ENCODE measurements around the gene CDKL2.
A peak's percentile ranks its signal among the peaks of the same experiment; 100 is the strongest.

The CDKL2 gene

DNA sequence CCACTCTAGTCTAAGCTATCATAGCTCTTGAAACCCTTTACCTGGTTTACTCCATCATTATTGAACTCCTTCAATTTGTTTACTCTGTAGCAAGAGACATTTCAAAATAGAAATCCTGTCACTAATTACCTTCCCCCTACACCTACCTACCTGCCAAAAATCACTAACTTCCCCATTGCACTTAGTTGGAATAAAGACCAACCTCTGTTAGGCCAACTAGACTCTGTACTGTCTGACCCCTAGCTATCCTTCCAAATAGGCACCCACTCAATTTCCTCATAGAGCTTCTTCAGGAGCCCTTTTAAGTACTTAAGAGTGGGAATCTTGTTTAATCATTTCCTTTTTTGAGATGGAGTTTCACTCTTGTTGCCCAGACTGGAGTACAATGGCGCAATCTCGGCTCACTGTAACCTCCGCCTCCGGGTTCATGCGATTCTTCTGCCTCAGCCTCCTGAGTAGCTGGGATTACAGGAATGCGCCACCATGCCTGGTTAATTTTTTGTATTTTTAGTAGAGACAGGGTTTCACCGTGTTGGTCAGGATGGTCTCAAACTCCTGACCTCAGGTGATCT lies 8.9 kb upstream of the CDKL2 start:
- no peak for DNase-seq (ENCODE audit: low spot score)

DNA sequence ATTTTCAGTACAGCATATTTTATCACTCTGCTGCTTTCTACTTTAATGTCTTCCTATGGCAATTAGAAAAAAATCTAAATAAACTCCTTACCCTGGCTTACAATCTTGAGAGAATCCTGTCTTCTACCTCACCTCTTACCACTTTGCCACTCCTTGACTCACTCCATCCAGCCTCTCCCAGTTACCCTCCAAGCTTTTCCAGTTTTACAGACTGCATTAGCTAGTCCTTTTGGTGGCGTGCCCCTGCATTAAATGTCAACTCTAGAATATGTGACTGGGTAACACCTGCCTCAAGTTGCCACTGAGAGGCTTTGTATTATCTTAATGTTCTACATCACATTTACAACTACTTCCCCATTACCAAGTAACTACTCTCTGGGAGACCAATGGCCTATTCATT lies 7.5 kb upstream of the CDKL2 start:
- DNase-seq (ENCODE audit: low spot score) = no peak

DNA sequence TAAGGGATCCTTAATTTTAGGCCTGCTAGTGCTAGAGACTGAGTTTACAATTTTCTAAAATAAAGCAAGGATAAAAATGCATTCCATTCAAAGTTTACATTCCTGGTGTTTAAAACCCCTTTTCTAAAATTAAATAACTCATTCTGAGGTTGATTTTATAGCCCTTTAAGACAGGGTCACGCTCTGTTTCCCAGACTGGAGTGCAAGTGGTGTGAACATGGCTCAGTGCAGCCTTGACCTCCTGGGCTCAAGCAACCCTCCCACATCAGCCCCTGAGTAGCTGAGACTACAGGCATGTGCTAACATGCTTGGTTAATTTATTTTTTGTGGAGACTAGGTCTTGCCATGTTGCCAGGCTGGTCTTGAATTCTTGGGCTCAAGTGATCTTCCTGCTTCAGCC lies 6.8 kb upstream of the CDKL2 start:
- no peak for DNase-seq (ENCODE audit: low spot score)

DNA sequence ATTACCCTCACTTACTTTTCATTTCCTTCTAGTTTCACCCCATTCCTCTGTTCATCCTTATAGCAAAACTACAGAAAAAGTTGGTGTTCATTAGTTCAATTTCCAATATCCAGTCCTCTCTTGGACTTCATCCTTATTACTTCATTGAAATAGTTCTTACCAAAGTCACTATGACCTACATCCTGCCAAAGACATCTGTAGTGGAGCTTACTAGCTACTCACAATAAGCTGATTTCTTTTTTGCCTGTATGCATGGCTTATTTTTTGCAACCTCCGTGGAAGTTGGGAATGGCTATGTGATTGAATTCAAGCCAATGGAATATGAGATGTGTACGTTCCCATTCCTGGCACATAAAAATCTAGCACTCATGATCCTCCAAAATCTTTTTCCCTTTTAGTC lies 4.6 kb upstream of the CDKL2 start:
- DNase-seq (ENCODE audit: low spot score) = no peak

DNA sequence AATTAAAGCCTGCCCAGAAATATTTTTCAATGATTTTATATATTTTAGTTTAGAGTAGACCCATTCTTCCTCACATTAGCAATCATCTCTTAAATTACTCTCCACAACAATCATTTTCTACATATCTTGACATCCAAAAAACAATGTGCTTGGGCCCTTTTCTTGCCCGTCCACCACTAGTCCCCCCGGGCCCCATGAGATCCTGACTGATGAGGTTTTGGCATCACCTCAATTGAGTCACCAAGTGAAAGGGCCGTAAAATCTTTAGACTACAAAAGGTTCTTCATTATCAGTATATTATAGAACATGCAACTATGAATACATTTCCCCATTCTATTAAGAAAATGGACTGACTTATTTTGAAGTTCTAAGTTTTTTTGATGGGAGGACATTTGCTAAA lies 4.0 kb upstream of the CDKL2 start:
- DNase-seq (ENCODE audit: low spot score) = no peak

DNA sequence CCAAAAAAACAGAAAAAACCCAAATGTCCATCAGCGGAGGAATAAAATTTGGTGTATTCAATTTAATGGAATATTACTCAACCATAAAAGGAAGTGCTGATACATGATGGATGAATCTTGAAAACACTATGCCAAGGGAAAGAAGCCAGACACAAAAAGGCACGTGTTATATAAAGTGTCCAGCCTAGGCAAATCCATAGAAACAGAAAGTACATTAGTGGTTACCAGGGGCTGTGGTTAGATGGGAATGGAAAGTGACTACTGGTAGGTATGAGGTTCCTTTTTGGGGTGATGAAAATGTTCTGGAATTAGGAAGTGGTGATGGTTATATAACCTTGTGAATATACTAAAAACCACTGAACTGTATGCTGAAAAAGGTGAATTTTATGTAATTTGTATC lies 3.5 kb upstream of the CDKL2 start:
- DNase-seq (ENCODE audit: low spot score) = no peak

DNA sequence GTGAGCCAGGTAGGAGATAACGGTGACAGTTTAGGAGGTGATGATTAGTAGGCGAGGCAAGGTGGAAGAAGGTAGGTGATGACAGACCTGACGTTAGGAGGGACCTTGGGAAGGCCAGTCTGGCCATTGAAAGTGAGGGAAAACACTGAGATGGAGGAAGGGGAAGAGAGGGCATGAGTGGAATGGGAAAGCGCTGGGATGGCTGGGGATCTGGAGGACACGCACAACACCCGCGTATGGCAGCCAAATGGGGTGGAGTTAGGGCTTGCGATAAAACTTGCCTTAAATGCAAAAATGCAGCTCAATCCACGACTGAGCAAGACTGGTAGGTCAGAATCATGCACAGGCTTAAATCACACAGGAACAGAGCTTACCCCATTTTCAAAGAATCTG lies 605 bp upstream of the CDKL2 start:
- peak; percentile 15 for DNase-seq (ENCODE audit: low spot score)

DNA sequence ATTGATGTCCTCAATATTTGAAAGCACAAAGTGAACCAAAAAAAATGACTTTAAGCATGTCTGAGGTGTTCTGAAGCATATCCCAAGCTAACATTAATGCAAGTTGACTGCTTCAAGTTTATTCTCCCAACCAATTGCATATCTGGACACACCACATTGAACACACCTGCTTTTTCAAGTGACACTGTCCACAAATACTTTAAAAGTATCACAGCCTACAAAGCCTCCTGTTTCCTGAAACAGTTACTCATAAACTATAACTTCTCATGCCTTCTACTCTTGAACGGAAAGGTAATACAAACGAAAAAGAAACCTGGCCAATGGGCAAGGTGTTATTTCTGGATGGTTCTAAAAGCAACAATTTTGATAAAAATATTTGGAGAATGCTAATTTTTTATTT lies 1.1 kb downstream of the CDKL2 start:
- no peak for DNase-seq (ENCODE audit: low spot score)

DNA sequence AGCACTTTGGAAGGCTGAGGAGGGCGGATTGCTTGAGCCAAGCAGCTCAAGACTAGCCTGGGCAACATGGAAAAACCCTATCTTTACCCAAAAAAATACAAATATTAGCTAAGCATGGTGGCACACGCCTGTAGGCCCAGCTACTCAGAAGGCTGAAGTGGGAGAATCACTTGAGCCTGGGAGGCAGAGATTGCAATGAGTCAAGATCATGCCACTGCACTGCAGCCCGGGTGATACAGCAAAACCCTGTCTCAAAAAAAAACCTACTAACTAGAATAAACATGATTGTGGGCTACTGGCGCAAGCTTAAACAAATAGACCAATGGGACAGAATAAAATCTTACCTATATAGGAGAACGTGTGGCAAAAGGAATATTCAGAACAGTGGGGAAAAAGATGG lies 7.3 kb downstream of the CDKL2 start:
- DNase-seq (ENCODE audit: low spot score) = no peak

DNA sequence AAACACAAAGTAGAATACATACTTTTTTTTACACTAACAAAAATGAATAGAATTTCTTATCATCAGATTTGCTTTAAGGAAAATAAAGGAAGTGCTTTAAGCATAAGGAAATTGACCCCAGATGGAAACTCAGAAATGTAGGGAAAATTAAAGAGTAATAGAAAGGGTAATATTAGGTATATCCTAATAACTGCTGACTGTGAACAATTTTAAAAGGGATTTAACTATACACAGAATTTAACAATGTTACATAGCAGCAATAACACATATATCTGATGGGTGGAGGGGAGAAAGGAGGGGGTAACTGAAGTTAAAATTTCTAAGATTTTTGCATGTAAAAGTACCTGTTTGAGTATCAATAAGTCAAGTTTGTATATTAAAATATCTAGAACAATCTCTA lies 8.6 kb downstream of the CDKL2 start:
- DNase-seq (ENCODE audit: low spot score) = no peak

DNA sequence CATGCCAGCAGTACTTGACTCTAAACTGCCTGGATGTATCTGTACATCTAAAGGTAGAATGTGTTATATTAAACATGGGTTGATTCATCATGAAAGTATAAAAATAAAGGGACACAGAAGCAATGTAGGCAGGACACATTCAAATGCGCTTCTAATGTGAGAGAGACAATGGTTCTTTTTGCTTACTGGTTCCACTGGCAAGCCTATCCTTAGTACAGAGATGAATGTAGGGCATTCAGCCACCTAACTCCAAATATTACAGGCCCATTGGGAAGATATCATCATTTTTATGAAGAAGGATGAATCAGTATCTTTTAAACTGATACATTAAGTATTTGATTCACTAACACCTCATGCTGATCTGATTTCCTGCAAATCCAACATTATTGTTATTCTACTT lies 18.0 kb downstream of the CDKL2 start:
- DNase-seq (ENCODE audit: low spot score) = no peak

DNA sequence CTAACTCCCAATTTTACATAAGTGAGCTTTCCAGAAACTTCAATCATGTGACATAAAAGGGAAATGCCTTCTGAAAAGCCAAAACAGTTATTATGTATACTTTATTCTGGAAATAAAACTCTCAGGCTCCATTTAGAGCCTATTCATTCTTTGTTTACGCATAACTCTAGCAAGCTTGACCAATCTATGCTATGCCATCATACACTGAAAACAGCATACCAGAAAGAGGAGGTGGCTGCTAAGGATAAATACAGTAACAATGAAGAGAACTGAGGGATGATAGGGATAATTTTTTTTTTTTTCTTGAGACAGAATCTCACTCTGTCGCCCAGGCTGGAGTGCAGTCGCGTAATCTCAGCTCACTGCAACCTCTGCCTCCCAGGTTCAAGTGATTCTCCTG lies 24.4 kb downstream of the CDKL2 start:
- DNase-seq (ENCODE audit: low spot score) = no peak

DNA sequence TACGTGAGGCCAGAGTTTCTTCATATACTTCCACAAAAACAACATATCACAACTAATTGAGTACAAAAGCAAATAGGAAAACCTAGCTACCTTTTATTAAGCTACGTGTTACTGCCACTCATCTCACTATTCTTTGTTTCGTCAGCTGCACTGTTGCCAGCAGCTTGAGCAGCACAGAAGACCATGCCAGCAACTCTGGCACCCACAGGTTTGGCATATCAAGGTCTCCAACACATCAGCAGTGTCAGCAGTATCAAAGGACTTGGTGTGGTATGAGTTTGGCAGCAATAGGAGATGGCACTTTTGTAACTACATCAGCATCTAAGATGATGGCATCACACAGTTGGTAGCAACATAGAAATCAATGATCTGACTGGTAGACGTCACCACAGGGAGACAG lies 30.7 kb downstream of the CDKL2 start:
- DNase-seq (ENCODE audit: low spot score) = no peak

DNA sequence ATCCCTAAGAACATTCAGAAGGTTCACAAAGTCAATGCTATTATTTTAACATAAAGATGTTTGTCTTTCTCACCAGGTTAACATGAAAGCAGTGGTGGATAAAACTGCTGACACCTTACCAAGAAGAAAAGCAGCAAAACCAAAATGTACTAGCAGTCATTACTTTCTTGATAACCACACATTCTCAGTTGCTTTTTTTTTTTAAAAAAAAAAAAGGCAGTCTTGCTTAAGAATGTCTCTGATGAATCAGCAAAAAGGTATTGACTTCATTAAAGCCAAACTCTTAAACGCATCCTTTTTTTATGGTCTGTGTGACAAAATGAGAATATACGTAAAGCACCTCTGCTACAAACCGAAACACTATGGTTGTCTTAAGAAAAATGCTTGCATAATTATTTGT lies 31.9 kb downstream of the CDKL2 start:
- no peak for DNase-seq (ENCODE audit: low spot score)

DNA sequence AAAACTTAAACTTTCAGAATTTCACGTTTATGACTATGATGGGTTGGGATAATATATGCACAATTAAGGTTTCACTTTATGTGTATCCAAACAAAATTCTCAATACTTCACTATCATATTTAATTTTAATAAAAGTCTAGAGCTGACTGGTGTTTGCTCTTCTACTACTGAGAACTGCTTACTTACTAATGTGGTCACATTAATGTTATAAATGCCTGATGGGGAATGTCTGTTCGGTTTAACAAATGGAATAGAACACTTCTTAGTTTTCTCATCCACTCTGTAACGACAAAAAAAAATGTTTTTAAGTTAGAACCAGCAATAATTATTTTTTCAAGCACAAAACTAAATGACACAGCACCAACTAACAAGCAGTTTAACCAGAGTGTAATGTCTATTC lies 34.3 kb downstream of the CDKL2 start:
- no peak for DNase-seq (ENCODE audit: low spot score)

DNA sequence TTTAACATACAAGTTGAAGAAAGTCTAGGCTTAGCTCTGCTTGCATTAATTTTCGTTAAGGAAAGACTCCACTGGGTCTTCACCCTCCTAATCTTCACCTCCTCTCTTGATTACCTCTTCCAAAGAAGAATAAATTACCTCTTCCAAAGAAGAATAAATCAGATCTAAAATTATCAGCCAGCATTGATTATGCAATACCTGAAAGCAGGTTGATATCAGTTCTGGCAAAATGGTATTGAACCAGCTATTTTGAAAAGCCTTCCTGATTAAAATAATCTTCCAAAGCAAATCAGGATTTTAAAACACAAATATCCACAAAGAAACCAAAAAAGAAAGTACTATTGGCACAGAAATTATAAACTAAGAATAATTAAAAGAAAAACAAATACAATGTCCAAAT lies 36.9 kb downstream of the CDKL2 start:
- no peak for DNase-seq (ENCODE audit: low spot score)

DNA sequence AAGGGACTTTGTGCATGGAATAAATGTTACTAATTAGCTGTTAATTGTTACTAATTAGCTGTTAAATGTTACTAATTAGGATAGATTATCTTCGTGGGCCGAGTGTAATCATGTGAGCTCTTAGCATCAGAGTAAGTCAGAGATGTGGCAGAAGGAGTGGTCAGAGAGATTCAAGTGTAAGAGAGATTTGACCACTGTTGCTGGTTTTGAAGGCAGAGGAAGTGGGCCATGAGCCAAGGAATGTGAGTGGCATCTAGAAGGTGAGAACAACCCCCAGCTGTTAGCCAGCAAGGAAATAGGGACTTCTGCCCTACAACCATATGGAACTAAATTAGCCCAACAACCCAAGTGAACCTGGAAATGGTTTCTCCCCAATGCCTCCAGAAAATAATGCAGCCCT lies 46.3 kb downstream of the CDKL2 start:
- no peak for DNase-seq (ENCODE audit: low spot score)

DNA sequence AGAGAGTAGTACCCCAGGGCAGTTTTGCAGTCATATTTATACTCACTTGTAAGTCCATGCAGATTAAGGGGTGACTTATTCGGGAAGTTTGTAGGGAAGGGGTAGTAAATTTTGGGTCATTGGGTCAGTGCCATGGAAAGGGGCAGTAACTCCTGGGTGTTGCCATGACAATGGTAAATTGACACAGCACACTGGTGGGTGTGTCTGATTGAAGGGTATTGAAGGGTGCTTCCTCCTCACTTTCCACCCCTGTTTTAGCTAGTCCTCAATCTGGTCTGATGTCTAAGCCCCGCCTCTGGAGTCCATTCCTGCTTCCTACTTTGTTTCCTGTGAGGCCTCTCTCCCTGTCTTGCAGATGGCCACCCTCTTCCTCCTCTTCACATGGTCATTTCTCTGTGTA lies 62.6 kb downstream of the CDKL2 start:
- DNase-seq (ENCODE audit: low spot score) = no peak

DNA sequence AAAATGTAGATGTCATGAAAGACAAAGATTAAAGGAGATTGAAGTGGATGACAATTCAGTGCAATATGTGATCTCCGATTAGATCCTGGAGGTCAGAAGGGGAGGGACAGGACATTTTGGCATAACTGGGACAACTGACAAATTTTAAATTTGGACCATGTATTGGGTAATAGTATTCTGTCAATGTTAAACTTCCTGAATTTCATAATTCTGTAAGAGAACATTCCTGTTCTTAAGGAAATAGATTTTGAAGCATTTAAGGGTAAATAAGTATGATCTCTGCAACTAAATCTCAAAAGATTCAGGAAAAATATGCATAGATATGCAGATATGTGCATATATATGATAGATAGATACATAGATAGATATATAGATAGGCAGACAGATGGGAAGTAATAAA lies 63.4 kb downstream of the CDKL2 start:
- no peak for DNase-seq (ENCODE audit: low spot score)

DNA sequence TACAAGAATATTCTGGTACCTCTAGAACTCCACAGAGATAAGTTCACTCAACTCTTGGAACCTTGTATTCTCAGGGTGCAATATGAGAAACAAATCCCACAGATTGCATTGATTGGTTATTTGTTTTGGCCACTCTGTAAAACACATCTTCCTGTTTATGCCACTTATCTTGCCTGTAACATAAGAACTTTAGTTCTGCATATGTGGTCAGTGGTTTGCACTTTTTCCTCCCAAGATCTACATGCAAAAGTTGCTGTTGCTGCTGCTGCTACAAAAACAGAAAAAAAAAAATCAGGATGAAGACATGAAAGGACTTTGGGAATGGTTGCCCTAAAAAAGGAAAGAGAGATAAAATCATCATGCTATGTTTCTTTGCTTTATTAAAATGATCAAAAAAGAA lies 64.8 kb downstream of the CDKL2 start:
- DNase-seq (ENCODE audit: low spot score) = no peak

DNA sequence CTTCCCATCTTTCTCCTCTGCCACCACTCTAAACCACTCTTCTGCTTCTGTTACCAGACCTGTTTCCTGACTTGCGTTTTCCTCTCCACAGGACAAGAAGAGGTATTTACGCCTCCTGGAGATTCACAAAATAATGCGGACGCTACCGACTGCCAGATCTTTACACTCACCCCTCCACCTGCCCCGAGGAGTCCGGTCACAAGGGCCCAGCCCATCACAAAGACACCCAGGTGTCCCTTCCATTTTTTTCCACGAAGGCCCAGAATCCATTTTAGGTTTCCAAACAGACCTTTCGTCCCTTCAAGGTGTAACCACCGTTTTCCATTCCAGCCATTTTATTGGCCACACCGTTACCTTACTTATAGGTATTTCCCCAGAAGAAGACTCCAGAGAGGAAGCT lies 66.3 kb downstream of the CDKL2 start:
- no peak for DNase-seq (ENCODE audit: low spot score)

DNA sequence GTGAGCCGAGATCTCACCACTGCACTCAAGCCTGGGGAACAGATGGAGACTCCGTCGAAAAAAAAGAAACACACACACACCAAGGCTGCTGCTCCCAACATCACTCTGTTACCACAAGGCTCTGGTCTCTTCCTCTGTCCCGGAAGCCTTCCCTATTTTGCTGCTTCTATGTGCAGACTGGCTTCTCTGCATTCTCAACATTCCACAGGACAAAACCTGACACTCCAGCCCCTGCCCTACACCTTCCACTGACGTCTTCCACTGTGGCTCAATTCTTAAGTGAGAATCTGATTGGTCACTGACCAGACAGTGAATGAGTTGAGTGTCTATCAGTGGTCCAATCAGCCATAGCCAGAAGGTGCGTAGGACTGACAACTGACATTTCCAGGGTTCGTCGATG lies 68.5 kb downstream of the CDKL2 start:
- DNase-seq (ENCODE audit: low spot score) = no peak

DNA sequence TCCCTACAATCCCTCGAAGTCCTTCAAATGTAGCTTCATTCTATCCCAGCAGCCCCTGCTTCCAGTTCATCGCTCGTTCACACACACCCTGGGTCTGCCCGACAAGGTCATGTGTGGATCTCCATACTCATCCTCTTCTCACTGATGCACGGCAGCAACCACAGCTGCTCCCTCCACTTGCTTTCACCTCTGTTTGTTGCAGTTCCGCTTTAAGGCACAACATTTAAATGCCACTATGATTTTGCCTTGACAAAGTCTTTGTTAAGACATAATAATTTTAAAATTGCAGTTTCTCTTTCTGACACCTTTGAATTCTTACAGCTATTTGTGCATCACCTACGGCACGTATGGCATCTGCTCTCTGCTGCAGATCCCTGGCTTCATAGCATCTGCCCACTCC lies 72.6 kb downstream of the CDKL2 start:
- DNase-seq (ENCODE audit: low spot score) = no peak

DNA sequence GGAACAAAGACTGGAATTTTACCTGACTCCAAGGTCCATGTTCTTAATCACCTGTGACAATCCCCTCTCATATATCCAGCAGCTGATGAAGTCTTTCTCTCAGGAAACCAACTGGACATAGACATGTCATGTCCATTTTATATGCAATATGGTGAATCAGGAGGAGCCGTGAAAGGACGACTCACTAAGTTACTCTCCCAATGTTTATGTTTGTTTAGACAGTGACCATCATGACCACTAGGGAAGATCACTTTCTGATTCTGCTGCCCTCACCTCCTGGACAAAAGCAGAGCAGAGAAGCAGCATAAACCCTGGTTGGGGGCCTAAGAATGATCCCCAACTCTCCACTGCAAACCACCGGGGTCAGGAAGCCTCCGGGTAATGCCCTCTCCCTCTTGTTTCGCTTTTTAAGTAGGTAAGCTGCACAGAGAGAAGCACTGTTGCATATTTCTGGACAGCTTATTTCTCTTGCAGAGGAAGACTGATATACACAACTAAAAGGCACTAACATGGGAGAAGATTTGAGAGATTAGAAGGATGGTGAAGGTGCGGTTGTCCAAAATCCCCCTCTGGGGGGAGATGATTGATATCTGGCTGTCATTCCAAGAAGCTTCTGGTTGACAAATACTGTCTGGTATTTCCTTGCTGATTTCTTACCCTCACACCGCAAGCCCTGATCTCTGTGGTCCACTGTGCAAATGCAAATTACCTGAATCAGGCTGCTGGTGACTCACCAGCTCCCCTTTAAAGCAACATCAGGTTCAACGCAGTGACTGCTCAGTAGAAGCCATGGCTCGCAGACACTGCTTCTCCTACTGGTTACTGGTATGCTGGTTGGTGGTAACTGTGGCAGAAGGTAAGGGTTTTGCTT lies 74.8 kb downstream of the CDKL2 start, which contains the start of gene ODAPH:
Gene ODAPH, plus strand, starts transcription at position 773 of the 871 bp plus-strand sequence. Its CDS starts 17 bp downstream, at position 790.
- no peak for DNase-seq (ENCODE audit: low spot score)

All from putamen (tissue), 1 donor.